ENCODE data around the gene VCAN.

The VCAN gene

GRCh38 chr5:83467371-83468035 lies 4.0 kb upstream of the VCAN start:
- Histone ChIP-seq H3K9me3 (no peaks in the 10 kb centered on the region), H3K27me3 (no peaks in the 10 kb centered on the region), H3K4me3 (no peak overlapping the region), H3K36me3 (no peaks in the 10 kb centered on the region), H3K4me1 (peaks cover 0 to 20% (median 9%) of the 10 kb centered on the region in 4 donors), H3K27ac (no peak overlapping the region)
- DNase-seq = peak; percentile 55 to 62
- intact Hi-C loops (cut with DNase I; ENCODE audit: low total_unique reads) = no loop called here
- no peak for TF ChIP-seq CTCF (IDR thresholded peaks at IDR 0.05)

- no peak for TF ChIP-seq CTCF (IDR thresholded peaks at IDR 0.05)
- Histone ChIP-seq H3K4me3 (no peak overlapping the region), H3K27me3 (no peaks in the 10 kb centered on the region), H3K27ac (no peak overlapping the region), H3K9me3 (no peaks in the 10 kb centered on the region), H3K4me1 (peaks cover 0 to 26% (median 13%) of the 10 kb centered on the region in 4 donors), H3K36me3 (no peaks in the 10 kb centered on the region)
- intact Hi-C loops (cut with DNase I; ENCODE audit: low total_unique reads) = no loop called here
- DNase-seq = no peak
These were observed 2.5 kb upstream of the VCAN start for GRCh38 chr5:83469075-83469474.

- Histone ChIP-seq H3K36me3 (no peaks in the 10 kb centered on the region), H3K9me3 (no peaks in the 10 kb centered on the region), H3K27me3 (no peaks in the 10 kb centered on the region), H3K4me1 (peaks cover 0 to 36% (median 16%) of the 10 kb centered on the region in 4 donors), H3K27ac (peak overlapping the region; percentile 77 to 79), H3K4me3 (peak overlapping the region; percentile 60 to 77)
- TF ChIP-seq CTCF (IDR thresholded peaks at IDR 0.05) = no peak
- DNase-seq = peak in 1 of 2 donors; percentile 28
- intact Hi-C loops (cut with DNase I; ENCODE audit: low total_unique reads) = loop anchor here (5.0 to 10.0 kb wide), 4 partner anchors 393 to 1156 kb away; partner anchors contain the start of genes TMEM167A and XRCC4
These were observed 779 bp upstream of the VCAN start for GRCh38 chr5:83470526-83471404.

DNA sequence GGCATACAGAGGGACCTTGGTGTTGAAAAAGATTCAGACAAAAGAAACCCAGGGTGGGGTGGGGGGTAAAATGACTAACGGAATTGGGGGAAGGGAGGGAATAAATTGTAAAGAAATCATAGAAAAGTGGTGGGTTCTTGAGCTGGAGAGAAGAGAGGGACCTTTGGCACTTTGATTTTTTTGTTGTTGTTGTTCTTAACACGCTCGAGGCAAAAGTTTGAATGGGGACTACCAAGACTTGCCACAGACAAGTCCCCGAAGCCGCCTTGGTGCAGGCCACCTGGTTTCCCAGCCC lies 616 bp downstream of the VCAN start:
- no peaks in the 10 kb centered on the region for H3K9me3 ChIP-seq
- no peak for DNase-seq
- no peaks in the 10 kb centered on the region for H3K36me3 ChIP-seq
- H3K27me3 ChIP-seq = no peaks in the 10 kb centered on the region
- H3K4me3 ChIP-seq = peak overlapping the region; percentile 60 to 77
- intact Hi-C loops (cut with DNase I; ENCODE audit: low total_unique reads) = loop anchor here (5.0 to 10.0 kb wide), 4 partner anchors 395 to 1157 kb away; partner anchors contain the start of genes TMEM167A and XRCC4
- no peak for TF ChIP-seq CTCF (IDR thresholded peaks at IDR 0.05)
- H3K27ac ChIP-seq = peak overlapping the region; percentile 77 to 79
- H3K4me1 ChIP-seq = peaks cover 0 to 36% (median 16%) of the 10 kb centered on the region in 4 donors

DNA sequence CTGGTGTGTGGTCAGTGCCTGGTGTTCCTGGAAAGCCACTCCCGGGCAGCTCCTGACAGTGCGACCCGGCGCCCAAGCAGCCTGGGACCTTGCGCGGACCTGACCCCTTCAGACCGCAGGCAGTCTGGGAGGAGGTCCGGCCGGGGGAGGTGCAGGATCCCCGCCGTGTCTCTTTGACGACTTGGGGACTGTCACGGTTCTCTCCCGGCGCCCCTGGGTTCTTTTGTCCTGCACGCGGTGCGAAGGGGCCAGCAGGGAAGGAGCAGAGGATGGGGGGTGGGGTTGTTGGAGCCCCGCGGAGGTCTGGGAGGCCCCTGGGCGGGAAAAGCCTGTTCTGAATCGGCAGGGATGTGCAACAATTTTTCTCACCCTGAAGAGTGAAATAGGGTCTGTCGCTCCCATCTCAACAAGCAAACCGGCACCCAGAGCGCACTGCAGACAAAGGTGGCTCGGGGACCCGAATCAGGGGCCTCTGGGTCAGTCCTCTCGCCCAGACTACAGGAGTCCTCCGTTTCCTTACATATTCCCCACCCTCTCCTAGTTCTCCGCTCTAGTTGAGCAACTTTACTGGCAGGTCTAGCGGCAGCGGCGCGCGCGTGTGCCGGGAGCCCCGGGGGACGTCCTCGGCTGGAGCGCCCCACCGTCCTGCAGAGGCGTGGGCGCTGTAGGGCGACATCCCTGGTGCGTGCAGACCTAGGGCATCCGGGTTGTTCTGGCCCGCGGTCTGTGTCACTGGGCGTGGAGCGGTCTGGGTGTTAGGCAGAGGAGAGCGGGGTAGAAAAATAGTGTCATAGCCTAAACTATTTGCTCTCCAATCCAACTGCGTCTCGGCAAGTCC lies 1.2 kb downstream of the VCAN start:
- intact Hi-C loops (cut with DNase I; ENCODE audit: low total_unique reads) = loop anchor here (5.0 to 10.0 kb wide), 4 partner anchors 395 to 1158 kb away; partner anchors contain the start of genes TMEM167A and XRCC4
- H3K27me3 ChIP-seq = no peaks in the 10 kb centered on the region
- H3K27ac ChIP-seq = peak overlapping the region; percentile 77 to 79

More for the DNA sequence above, 1.2 kb downstream of the VCAN start:
- Histone ChIP-seq H3K4me1 (peaks cover 0 to 36% (median 16%) of the 10 kb centered on the region in 4 donors), H3K36me3 (no peaks in the 10 kb centered on the region), H3K4me3 (peak overlapping the region; percentile 60 to 77), H3K9me3 (no peaks in the 10 kb centered on the region)
- TF ChIP-seq CTCF (IDR thresholded peaks at IDR 0.05) = no peak
- peak; percentile 68 to 84 for DNase-seq
